Endothelial cell of umbilical vein (primary cell): ENCODE measurements around the gene SNAP25.

ENCODE experiments used
- CTCF ChIP-seq, 2 donors: IDR thresholded peaks; 1 replicate in 1 of 2; 2 replicates in 1 of 2; pipeline ENCODE4 v1.5.1; 2011; ENCODE audit warnings: low read length in 2 of 2, mild to moderate bottlenecking in 2 of 2, moderate library complexity in 2 of 2, control low read depth in 1 of 2, inconsistent platforms in 1 of 2, low read depth in 1 of 2; ENCODE audit not compliant: insufficient read depth in 1 of 2; ENCODE audit errors: extremely low read depth in 1 of 2
- EZH2 ChIP-seq: IDR thresholded peaks from 2 replicates; pipeline ENCODE4 v1.6.1; 2012; ENCODE audit warnings: borderline replicate concordance, low read depth, mild to moderate bottlenecking, moderate library complexity, low read length, inconsistent platforms; ENCODE audit not compliant: severe bottlenecking
- FOS ChIP-seq: IDR thresholded peaks from 2 replicates; pipeline ENCODE4 v1.6.1; 2011; ENCODE audit warnings: mild to moderate bottlenecking, low read length, moderate library complexity, borderline replicate concordance; ENCODE audit not compliant: insufficient read depth
- POLR2A ChIP-seq: IDR thresholded peaks from 2 replicates; pipeline ENCODE4 v1.6.1; 2012; ENCODE audit warnings: low read depth, mild to moderate bottlenecking, control low read depth, low read length
- POLR2AphosphoS5 ChIP-seq: IDR thresholded peaks from 2 replicates; pipeline ENCODE4 v1.6.1; 2012; ENCODE audit warnings: low read depth, mild to moderate bottlenecking, control low read depth, low read length, moderate library complexity; ENCODE audit not compliant: insufficient read depth

DNA sequence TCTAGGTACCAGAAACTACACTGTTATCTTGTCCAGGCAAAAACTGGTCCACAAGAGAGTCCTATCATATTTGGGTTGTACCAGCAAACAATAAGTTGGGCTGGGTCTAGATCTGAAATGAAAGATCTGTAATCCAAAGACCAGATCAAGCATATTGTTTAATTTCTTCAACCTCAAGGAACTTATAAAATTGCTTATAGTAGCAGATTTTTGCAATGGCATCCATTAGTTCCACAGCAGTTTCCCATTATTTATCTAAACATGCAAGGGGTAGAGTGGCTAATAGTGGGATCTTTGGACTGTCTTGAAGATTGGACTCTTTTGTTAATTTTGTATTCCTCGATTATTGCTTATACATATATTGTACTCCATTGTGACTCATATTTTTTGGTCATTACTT lies 40.5 kb upstream of the SNAP25 start:
- no peak for TF ChIP-seq POLR2A
- no peak for TF ChIP-seq FOS
- TF ChIP-seq CTCF (IDR thresholded peaks at IDR 0.05; ENCODE audit: extremely low read depth in 1 of 2, insufficient read depth in 1 of 2, low read depth in 1 of 2, low read length in 2 of 2) = no peak
- TF ChIP-seq EZH2 = no peak
- TF ChIP-seq POLR2AphosphoS5 = no peak
